T-cell (primary cell): Measurements from ENCODE around the gene PCDHA1. TPM values are rescaled to one million over a fixed set of nuclear protein-coding genes. Genes with fewer than 3 reads are reported as not detected.

ENCODE experiments used
- ATAC-seq, 4 experiments: fragments of 200-7000 bp in 3 of 4; fragments of 150-1000 bp in 1 of 4; cut with Tn5 transposase; replicated peaks in 1 of 4; 1 replicate in 3 of 4; 2 replicates in 1 of 4; pipeline ENCODE4 v1.10.0; 2021; ENCODE audit warnings: moderate library complexity in 3 of 4, mild to moderate bottlenecking in 2 of 4, moderate number of reproducible peaks in 1 of 4
- CTCF ChIA-PET, 2 donors: fragments of 300-600 bp; sonication (Branson Sonifier 250); formaldehyde crosslinking; loops; one replicate each; lab custom pipeline; 2022; ENCODE audit warnings: antibody characterized with exemption in 2 of 2; lab: Charles Lee
- POLR2A ChIA-PET, 2 donors: fragments of 300-600 bp; sonication (Branson Sonifier 250); formaldehyde crosslinking; loops; one replicate each; lab custom pipeline; 2022; ENCODE audit warnings: antibody characterized with exemption in 2 of 2; lab: Charles Lee
- DNase-seq, 35 experiments: peaks; one replicate each; pipeline versions ENCODE4 v3.0.0 to v3.0.0-alpha.2; 2013 to 2023
- H3K27ac ChIP-seq: one replicate; pipeline ENCODE4 v1.5.1; 2013; ENCODE audit warnings: low read length
- H3K27me3 ChIP-seq, 2 experiments: replicated peaks in 1 of 2; 1 replicate in 1 of 2; 2 replicates in 1 of 2; pipeline versions ENCODE4 v1.6.1 to v1.7.0; 2013; ENCODE audit warnings: low read length in 1 of 2, mixed read lengths in 1 of 2; ENCODE audit not compliant: control insufficient read depth in 2 of 2, insufficient read depth in 2 of 2; ENCODE audit errors: extremely low read depth in 1 of 2
- H3K36me3 ChIP-seq, 2 donors: 1 replicate in 1 of 2; 2 replicates in 1 of 2; pipeline versions ENCODE4 v1.6.1 to v1.7.0; 2013; ENCODE audit warnings: low read length in 1 of 2; ENCODE audit not compliant: control insufficient read depth in 2 of 2, insufficient read depth in 1 of 2; ENCODE audit errors: extremely low read depth in 1 of 2
- H3K4me1 ChIP-seq, 2 experiments: 1 replicate in 1 of 2; 2 replicates in 1 of 2; pipeline versions ENCODE4 v1.6.1 to v1.7.0; 2013; ENCODE audit warnings: low read length in 2 of 2, mixed read lengths in 1 of 2; ENCODE audit not compliant: insufficient read depth in 2 of 2, control insufficient read depth in 1 of 2; ENCODE audit errors: extremely low read depth in 1 of 2
- H3K4me3 ChIP-seq, 2 donors: 1 replicate in 1 of 2; 2 replicates in 1 of 2; pipeline versions ENCODE4 v1.5.1 to v1.7.0; 2013; ENCODE audit warnings: mild to moderate bottlenecking in 2 of 2, low read length in 1 of 2, moderate library complexity in 1 of 2; ENCODE audit not compliant: control insufficient read depth in 1 of 2; ENCODE audit errors: extremely low read depth in 1 of 2
- H3K9me3 ChIP-seq: 2 replicates; pipeline ENCODE4 v1.7.0; 2013
- H3K27ac Mint-ChIP-seq, 2 donors: one replicate each; pipeline ENCODE4 v1.8.0; 2020 to 2021; ENCODE audit warnings: mild to moderate bottlenecking in 2 of 2, mixed read lengths in 2 of 2
- H3K27me3 Mint-ChIP-seq, 2 donors: one replicate each; pipeline ENCODE4 v1.8.0; 2021 to 2022; ENCODE audit warnings: mixed read lengths in 2 of 2
- H3K36me3 Mint-ChIP-seq: one replicate; pipeline ENCODE4 v1.8.0; 2021; ENCODE audit warnings: mixed read lengths
- H3K4me1 Mint-ChIP-seq, 3 donors: one replicate each; pipeline ENCODE4 v1.8.0; 2020 to 2022; ENCODE audit warnings: mixed read lengths in 3 of 3, mild to moderate bottlenecking in 1 of 3
- H3K4me3 Mint-ChIP-seq, 3 donors: one replicate each; pipeline ENCODE4 v1.8.0; 2020 to 2022; ENCODE audit warnings: mild to moderate bottlenecking in 3 of 3, mixed read lengths in 3 of 3, moderate library complexity in 3 of 3
- H3K9me3 Mint-ChIP-seq, 3 donors: one replicate each; pipeline ENCODE4 v1.8.0; 2020 to 2022; ENCODE audit warnings: mixed read lengths in 3 of 3
- WGBS: methylation state at CpG from one replicate; pipeline ENCODE4 v1.1.5; 2013; ENCODE audit warnings: missing lambda C conversion rate; ENCODE audit not compliant: insufficient coverage; 5-methylcytosine and 5-hydroxymethylcytosine counted together
- total RNA-seq, 35 experiments: library from RNA in 6 of 35; stranded (reverse) in 6 of 35; fragments of 120-200 nt in 1 of 35; gene quantifications; one replicate each; pipeline versions ENCODE4 v1.2.1 to v1.2.4 and lab custom pipeline; 2013 to 2026

The PCDHA1 gene
- total RNA-seq, 5 donors from 2014 or later (not counting 1 experiment from before 2014, with no cell fraction given), result not detected

DNA sequence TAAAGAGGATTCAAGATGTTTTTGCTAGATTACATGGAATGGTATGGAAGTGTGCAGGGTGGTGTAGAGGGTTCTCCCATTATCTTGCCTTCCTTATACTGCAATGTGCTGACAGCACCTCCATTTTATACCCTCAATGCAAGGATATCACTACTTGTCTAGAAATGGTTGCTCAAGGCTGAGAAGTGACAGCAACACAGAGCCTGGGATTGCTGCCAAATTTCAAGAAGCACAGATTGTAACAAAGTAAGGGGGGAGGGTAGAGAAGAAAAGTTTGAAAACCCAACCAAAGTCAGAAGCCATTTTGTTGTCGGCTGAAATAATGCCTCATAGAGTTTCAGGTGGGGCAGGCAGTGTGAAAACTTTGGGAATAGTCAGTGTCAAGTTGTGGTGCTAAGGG lies 210.1 kb downstream of the PCDHA1 start:
- no peak for ATAC-seq
- 78% methylated on average over 1 of the region's 1 CpG for WGBS
- no peak overlapping the region for H3K4me3 Mint-ChIP-seq
- H3K27ac ChIP-seq, result no peak overlapping the region
- H3K27ac Mint-ChIP-seq, result no peak overlapping the region
- no peaks in the 10 kb centered on the region for H3K9me3 Mint-ChIP-seq
- DNase-seq, result no peak
- ChIA-PET POLR2A (no interaction called here), CTCF (no interaction called here)
- no peaks in the 10 kb centered on the region for H3K36me3 ChIP-seq
- peaks cover 0 to 3% of the 10 kb centered on the region in 2 experiments for H3K27me3 ChIP-seq
- H3K4me1 ChIP-seq, result no peaks in the 10 kb centered on the region
- H3K4me1 Mint-ChIP-seq, result peaks cover 0 to under 1% (median 0%) of the 10 kb centered on the region in 3 donors
- no peaks in the 10 kb centered on the region for H3K9me3 ChIP-seq
- peaks cover 13 to 20% of the 10 kb centered on the region in 2 donors for H3K27me3 Mint-ChIP-seq
- no peaks in the 10 kb centered on the region for H3K36me3 Mint-ChIP-seq
- no peak overlapping the region for H3K4me3 ChIP-seq

DNA sequence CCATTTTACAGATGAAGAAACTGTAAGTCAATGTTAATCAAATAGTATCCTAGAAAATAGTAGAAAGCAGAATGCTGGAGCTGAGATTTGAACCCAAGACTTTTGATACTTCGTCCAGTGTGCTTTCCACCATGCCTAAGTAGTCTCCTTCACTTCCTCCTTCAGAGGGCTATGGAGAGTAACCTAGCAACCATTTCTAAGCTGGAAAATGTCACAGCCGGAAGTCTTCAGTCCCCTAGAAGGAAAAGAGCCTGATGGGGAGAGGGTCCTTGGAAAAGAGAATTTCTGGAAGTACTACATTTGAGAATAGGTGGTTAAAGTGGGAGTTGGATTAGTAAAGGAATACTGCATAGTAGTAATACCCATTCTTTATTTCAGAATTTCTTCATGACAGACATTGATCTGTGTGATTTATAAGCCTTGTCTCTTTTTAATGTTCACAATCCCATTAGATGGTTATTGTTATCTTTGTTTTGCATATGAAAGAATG lies 213.0 kb downstream of the PCDHA1 start:
- no peak overlapping the region for H3K4me3 ChIP-seq
- no peaks in the 10 kb centered on the region for H3K9me3 ChIP-seq
- H3K27me3 ChIP-seq, result peaks cover 0 to 19% of the 10 kb centered on the region in 2 experiments
- Mint-ChIP-seq H3K27ac (no peak overlapping the region), H3K4me3 (no peak overlapping the region), H3K9me3 (no peaks in the 10 kb centered on the region), H3K36me3 (no peaks in the 10 kb centered on the region), H3K4me1 (peaks cover 5 to 13% (median 6%) of the 10 kb centered on the region in 3 donors), H3K27me3 (peaks cover 25 to 34% of the 10 kb centered on the region in 2 donors)
- DNase-seq (no peak), ATAC-seq (no peak)
- H3K27ac ChIP-seq, result no peak overlapping the region
- CTCF ChIA-PET, result interaction anchor here in 1 of 2 donors (1.1 kb wide), 1 partner anchor 11 kb away, joined by 3 read pairs; no protein-coding TSS in a partner anchor
- H3K4me1 ChIP-seq, result peaks cover 0 to 6% of the 10 kb centered on the region in 2 experiments
- POLR2A ChIA-PET, result no interaction called here
- no CpG with 5 or more reads among the region's 2 CpGs for WGBS
- H3K36me3 ChIP-seq, result no peaks in the 10 kb centered on the region

DNA sequence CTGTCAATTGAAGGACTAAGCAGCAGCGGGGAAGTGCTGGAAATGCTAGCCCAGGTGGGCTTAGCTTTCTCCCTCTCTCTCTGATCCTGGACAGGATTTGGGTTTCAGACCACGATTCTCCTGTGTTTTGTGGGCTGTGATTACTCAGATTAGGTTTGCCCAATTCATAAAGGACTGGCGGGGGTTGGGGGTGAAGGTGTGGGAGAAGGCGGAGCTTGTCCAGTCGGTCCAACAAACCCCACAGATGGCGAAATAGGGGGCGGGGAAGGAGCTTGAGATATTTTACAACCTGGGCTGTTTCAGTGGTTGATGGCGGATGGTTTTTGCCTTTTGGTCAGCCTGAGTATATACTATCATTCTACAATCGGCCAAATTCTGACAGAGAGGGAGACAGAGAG lies 215.5 kb downstream of the PCDHA1 start:
- H3K4me1 Mint-ChIP-seq, result peaks cover 5 to 13% (median 6%) of the 10 kb centered on the region in 3 donors
- ATAC-seq, result no peak
- H3K27ac Mint-ChIP-seq, result no peak overlapping the region

DNA sequence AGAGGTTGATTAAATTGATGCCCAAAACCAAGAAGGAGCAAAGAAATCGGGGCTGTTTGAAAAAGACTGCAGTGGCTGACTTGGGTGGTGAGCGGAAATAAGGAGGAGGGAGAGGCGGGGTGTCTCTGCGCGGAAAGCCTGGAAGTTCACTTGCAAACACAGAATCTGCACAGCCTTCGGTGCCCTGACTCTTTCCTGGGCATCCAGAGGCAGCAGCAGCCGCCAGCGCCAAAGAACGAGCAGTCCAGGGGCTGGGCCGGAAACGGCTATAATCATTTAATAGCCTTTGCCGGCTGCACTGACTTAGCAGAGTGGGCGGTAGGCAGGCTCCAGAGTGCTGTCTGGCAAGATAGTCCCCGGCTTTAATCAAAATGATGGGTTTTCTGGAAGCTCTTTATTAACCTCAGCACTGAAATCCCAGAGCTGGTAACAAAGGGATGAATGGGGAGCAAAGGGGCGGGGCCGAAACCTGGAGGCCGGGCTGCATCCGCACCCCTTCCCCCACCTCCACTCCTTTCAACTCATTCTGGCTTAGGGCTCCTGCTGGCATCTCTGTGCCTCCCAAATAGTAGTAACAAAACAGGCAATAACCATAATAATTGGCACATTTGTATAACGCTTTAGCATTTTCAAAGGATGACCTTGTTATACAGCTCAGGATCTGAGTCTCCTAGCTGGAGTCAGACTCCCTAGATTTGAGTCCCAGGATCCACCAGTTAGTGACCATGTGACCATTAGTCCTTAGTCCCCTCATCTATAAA lies 216.1 kb downstream of the PCDHA1 start:
- ATAC-seq (no peak), DNase-seq (no peak)
- no peak overlapping the region for H3K27ac Mint-ChIP-seq
- peaks cover 28 to 42% of the 10 kb centered on the region in 2 donors for H3K27me3 Mint-ChIP-seq
- Histone ChIP-seq H3K27ac (no peak overlapping the region), H3K36me3 (no peaks in the 10 kb centered on the region), H3K27me3 (peaks cover 0 to 19% of the 10 kb centered on the region in 2 experiments), H3K4me1 (peaks cover 0 to 6% of the 10 kb centered on the region in 2 experiments), H3K4me3 (peak overlapping the region in 1 of 2 donors; percentile 10), H3K9me3 (no peaks in the 10 kb centered on the region)
- peaks cover 5 to 13% (median 6%) of the 10 kb centered on the region in 3 donors for H3K4me1 Mint-ChIP-seq
- 8% methylated on average over 14 of the region's 19 CpGs for WGBS
- H3K36me3 Mint-ChIP-seq, result no peaks in the 10 kb centered on the region
- CTCF ChIA-PET, result interaction anchor here in 1 of 2 donors (0.5 kb wide), 1 partner anchor 329 kb away, joined by 11 read pairs; no protein-coding TSS in a partner anchor
- POLR2A ChIA-PET, result no interaction called here
- H3K4me3 Mint-ChIP-seq, result peak overlapping the region in 1 of 3 donors; percentile 24
- peaks cover 0 to 2% (median 0%) of the 10 kb centered on the region in 3 donors for H3K9me3 Mint-ChIP-seq

More for the DNA sequence above, 215.5 kb downstream of the PCDHA1 start:
- peaks cover 0 to 6% of the 10 kb centered on the region in 2 experiments for H3K4me1 ChIP-seq
- CTCF ChIA-PET, result no interaction called here
- H3K9me3 ChIP-seq, result no peaks in the 10 kb centered on the region
- DNase-seq, result no peak
- no peak overlapping the region for H3K27ac ChIP-seq
- H3K9me3 Mint-ChIP-seq, result no peaks in the 10 kb centered on the region
- H3K4me3 ChIP-seq, result no peak overlapping the region
- no peaks in the 10 kb centered on the region for H3K36me3 Mint-ChIP-seq
- peaks cover 0 to 19% of the 10 kb centered on the region in 2 experiments for H3K27me3 ChIP-seq
- H3K27me3 Mint-ChIP-seq, result peaks cover 28 to 37% of the 10 kb centered on the region in 2 donors
- H3K36me3 ChIP-seq, result no peaks in the 10 kb centered on the region
- 0% methylated on average over 1 of the region's 9 CpGs for WGBS
- H3K4me3 Mint-ChIP-seq, result peak overlapping the region in 1 of 3 donors; percentile 24
- POLR2A ChIA-PET, result no interaction called here

DNA sequence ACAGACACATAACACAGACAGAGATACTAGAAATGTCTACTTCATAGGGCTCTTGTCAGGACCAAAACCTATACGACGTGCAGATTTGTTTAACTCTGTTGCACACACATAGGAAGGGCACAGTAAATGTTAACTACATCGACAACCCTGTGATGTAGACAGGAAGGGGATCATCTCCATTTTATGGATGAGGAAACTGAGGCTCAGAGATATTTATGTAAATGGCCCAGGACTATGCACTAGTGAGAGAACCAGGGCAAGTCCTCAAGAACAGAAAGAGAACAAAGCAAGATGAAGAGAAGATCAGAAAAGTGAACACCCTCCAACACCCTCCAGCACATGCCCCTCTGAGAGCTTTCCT lies 216.6 kb downstream of the PCDHA1 start:
- Mint-ChIP-seq H3K4me1 (peaks cover 5 to 13% (median 6%) of the 10 kb centered on the region in 3 donors), H3K27me3 (peaks cover 28 to 40% of the 10 kb centered on the region in 2 donors), H3K36me3 (no peaks in the 10 kb centered on the region), H3K27ac (no peak overlapping the region), H3K4me3 (no peak overlapping the region), H3K9me3 (peaks cover 0 to 3% (median 0%) of the 10 kb centered on the region in 3 donors)
- POLR2A ChIA-PET, result no interaction called here
- CTCF ChIA-PET, result interaction anchor here in 1 of 2 donors (0.5 kb wide), 1 partner anchor 328 kb away, joined by 11 read pairs; no protein-coding TSS in a partner anchor
- peaks cover 0 to 19% of the 10 kb centered on the region in 2 experiments for H3K27me3 ChIP-seq
- no peak overlapping the region for H3K4me3 ChIP-seq
- no peaks in the 10 kb centered on the region for H3K9me3 ChIP-seq
- no peak overlapping the region for H3K27ac ChIP-seq
- no peak for DNase-seq
- no CpG with 5 or more reads among the region's 3 CpGs for WGBS
- H3K36me3 ChIP-seq, result no peaks in the 10 kb centered on the region
- peaks cover 0 to 6% of the 10 kb centered on the region in 2 experiments for H3K4me1 ChIP-seq
- no peak for ATAC-seq

DNA sequence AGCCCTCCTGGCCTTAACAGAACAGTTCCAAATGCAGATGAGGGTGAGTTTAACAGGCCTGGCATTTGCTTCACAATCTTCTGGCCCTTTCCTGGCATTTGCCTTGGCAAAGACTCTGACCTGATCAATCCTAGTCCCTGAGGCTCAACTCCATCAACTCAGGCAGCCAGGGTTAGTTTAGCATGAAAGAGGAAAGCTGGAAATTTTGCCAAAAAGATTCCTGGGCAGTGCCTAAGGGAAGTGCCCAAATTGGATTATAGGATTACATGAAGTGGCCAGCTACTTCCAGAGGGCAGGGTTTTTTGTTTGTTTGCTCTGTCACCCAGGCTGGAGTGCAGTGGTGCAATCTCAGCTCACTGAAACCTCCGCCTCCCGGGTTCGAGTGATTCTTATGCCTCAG lies 217.1 kb downstream of the PCDHA1 start:
- ChIA-PET CTCF (no interaction called here), POLR2A (no interaction called here)
- DNase-seq (no peak), ATAC-seq (no peak)
- no CpG with 5 or more reads among the region's 3 CpGs for WGBS
- Mint-ChIP-seq H3K27me3 (peaks cover 28 to 40% of the 10 kb centered on the region in 2 donors), H3K4me1 (peaks cover 5 to 13% (median 6%) of the 10 kb centered on the region in 3 donors), H3K9me3 (peaks cover 0 to 3% (median 0%) of the 10 kb centered on the region in 3 donors), H3K27ac (no peak overlapping the region), H3K36me3 (no peaks in the 10 kb centered on the region), H3K4me3 (no peak overlapping the region)
- H3K4me1 ChIP-seq, result peaks cover 0 to 6% of the 10 kb centered on the region in 2 experiments
- H3K9me3 ChIP-seq, result no peaks in the 10 kb centered on the region
- H3K27me3 ChIP-seq, result peaks cover 0 to 19% of the 10 kb centered on the region in 2 experiments
- no peak overlapping the region for H3K27ac ChIP-seq
- no peaks in the 10 kb centered on the region for H3K36me3 ChIP-seq
- H3K4me3 ChIP-seq, result no peak overlapping the region
